Measurements from ENCODE around the gene RFK.
"Not testable (repeated sequence)": the region's sequence is repeated elsewhere in the genome, so short reads cannot be mapped to it uniquely, and the experiment has no call there.

RFK gene

GRCh38 chr9:76394195-76394959, at the start of gene RFK:
RFK (minus strand) TSS chr9:76394426; CDS start chr9:76394171, 255 bp downstream.
- DNase-seq (ENCODE audit: low read depth in 3 of 3): peak; percentile 86 to 93 (median 88)

- DNase-seq (ENCODE audit: low read depth in 3 of 3): no peak
These were observed 49.7 kb upstream of the RFK start for GRCh38 chr9:76443887-76444286.

GRCh38 chr9:76441551-76442322, 47.5 kb upstream of the RFK start:
- DNase-seq (ENCODE audit: low read depth in 3 of 3): peak in 2 of 3 experiments; percentile 31 to 35

GRCh38 chr9:76438841-76439588, 44.8 kb upstream of the RFK start:
- DNase-seq (ENCODE audit: low read depth in 3 of 3): peak in 1 of 3 experiments; percentile 15

GRCh38 chr9:76437017-76437699, 42.9 kb upstream of the RFK start:
- not testable (repeated sequence) for DNase-seq (ENCODE audit: low read depth in 3 of 3)

GRCh38 chr9:76434897-76435296, 40.7 kb upstream of the RFK start:
- DNase-seq (ENCODE audit: low read depth in 3 of 3): not testable (repeated sequence)

GRCh38 chr9:76433836-76434235, 39.6 kb upstream of the RFK start:
- DNase-seq (ENCODE audit: low read depth in 3 of 3): no peak

- no peak for DNase-seq (ENCODE audit: low read depth in 3 of 3)
These were observed 39.2 kb upstream of the RFK start for GRCh38 chr9:76433406-76433805.

GRCh38 chr9:76431601-76432000, 37.4 kb upstream of the RFK start:
- DNase-seq (ENCODE audit: low read depth in 3 of 3): no peak

GRCh38 chr9:76426807-76427419, 32.7 kb upstream of the RFK start:
- DNase-seq (ENCODE audit: low read depth in 3 of 3): no peak

GRCh38 chr9:76425677-76426453, 31.6 kb upstream of the RFK start:
- no peak for DNase-seq (ENCODE audit: low read depth in 3 of 3)

- no peak for DNase-seq (ENCODE audit: low read depth in 3 of 3)
These were observed 30.3 kb upstream of the RFK start for GRCh38 chr9:76424491-76424890.

GRCh38 chr9:76423216-76424177, 29.3 kb upstream of the RFK start:
- no peak for DNase-seq (ENCODE audit: low read depth in 3 of 3)

- DNase-seq (ENCODE audit: low read depth in 3 of 3): no peak
These were observed 25.7 kb upstream of the RFK start for GRCh38 chr9:76419782-76420380.

GRCh38 chr9:76417394-76417793, 23.2 kb upstream of the RFK start:
- no peak for DNase-seq (ENCODE audit: low read depth in 3 of 3)

- DNase-seq (ENCODE audit: low read depth in 3 of 3): no peak
These were observed 21.5 kb upstream of the RFK start for GRCh38 chr9:76415731-76416130.

- no peak for DNase-seq (ENCODE audit: low read depth in 3 of 3)
These were observed 20.9 kb upstream of the RFK start for GRCh38 chr9:76415154-76415553.

- no peak for DNase-seq (ENCODE audit: low read depth in 3 of 3)
These were observed 20.4 kb upstream of the RFK start for GRCh38 chr9:76414661-76415060.

GRCh38 chr9:76413658-76414057, 19.4 kb upstream of the RFK start:
- no peak for DNase-seq (ENCODE audit: low read depth in 3 of 3)

All from stimulated activated CD4-positive, alpha-beta T cell treated with anti-CD3 and anti-CD28 coated beads, TNF-alpha, amount 100 ng/mL, for 24 hours (primary cell).